Activated CD8-positive, alpha-beta memory T cell treated with anti-CD3 and anti-CD28 coated beads for 36 hours (primary cell): ENCODE data around the gene LIMK2. TPM values are rescaled to one million over a fixed set of nuclear protein-coding genes. Genes with fewer than 3 reads are reported as not detected.
"Not testable (repeated sequence)": the region's sequence is repeated elsewhere in the genome, so short reads cannot be mapped to it uniquely, and the experiment has no call there.

Source experiments
- CTCF ChIA-PET: fragments of 350-600 bp; sonication (Branson Sonifier 250); formaldehyde crosslinking; loops from one replicate; lab custom pipeline; 2021; ENCODE audit warnings: antibody characterized with exemption; lab: Charles Lee
- POLR2A ChIA-PET: fragments of 350-600 bp; sonication (Branson Sonifier 250); formaldehyde crosslinking; loops from one replicate; lab custom pipeline; 2021; ENCODE audit warnings: antibody characterized with exemption; lab: Charles Lee
- total RNA-seq, 2 experiments: library from RNA; stranded (reverse); gene quantifications; one replicate each; pipeline ENCODE4 v1.2.3, GENCODE V29; 2021

LIMK2 gene
- total RNA-seq, 2 experiments from 2014 or later = 27.2 to 27.8 TPM

GRCh38 chr22:31235081-31235480, 23.0 kb downstream of the LIMK2 start:
- POLR2A ChIA-PET = no interaction called here
- CTCF ChIA-PET = no interaction called here

DNA sequence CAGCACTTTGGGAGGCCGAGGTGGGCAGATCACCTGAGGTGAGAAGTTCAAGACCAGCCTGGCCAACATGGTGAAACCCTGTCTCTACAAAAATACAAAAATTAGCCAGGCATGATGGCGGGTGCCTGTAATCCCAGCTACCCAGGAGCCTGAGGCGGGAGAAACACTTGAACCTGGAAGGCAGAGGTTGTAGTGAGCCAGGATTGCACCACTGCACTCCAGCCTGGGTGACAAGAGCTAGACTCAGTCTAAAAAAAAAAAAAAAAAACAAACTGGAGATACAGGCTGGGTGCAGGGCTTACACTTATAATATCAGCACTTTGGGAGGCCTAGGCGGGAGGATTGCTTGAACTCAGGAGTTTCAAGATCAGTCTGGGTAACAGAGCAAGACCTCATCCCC, 23.9 kb downstream of the LIMK2 start:
- CTCF ChIA-PET = interaction anchor here (1.1 kb wide), 1 partner anchor 37 kb away, joined by 3 read pairs; no protein-coding TSS in a partner anchor
- POLR2A ChIA-PET = not testable (repeated sequence)

- POLR2A ChIA-PET = no interaction called here
- CTCF ChIA-PET = interaction anchor here (0.7 kb wide), 3 partner anchors 12 to 130 kb away, joined by 3 to 6 read pairs (median 4); no protein-coding TSS in a partner anchor
These were observed 26.0 kb downstream of the LIMK2 start for GRCh38 chr22:31238057-31238456.

GRCh38 chr22:31239771-31240370, 27.8 kb downstream of the LIMK2 start:
- ChIA-PET CTCF (interaction anchor here (1.1 to 1.6 kb wide), 2 partner anchors 9 to 33 kb away, joined by 3 read pairs; no protein-coding TSS in a partner anchor), POLR2A (no interaction called here)

DNA sequence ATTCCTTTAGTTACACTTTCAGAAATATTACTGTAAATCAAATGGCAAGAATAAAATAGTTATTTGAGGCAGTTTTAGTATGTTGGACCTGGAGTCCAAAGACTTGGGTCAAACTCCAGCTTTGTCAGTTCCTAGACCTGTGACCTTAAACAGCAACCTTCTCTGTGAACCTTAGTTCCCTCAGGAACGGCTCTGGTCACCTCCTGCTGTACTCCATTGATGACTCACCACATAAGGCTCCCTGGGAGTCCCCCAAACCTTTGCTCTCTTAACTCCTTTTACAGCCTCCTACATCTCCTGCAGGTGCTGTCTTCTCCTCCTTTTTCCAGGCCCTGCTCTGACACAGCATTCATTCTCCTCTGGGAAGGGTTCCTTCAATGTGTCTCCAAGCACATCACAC, 29.1 kb downstream of the LIMK2 start:
- ChIA-PET POLR2A (no interaction called here), CTCF (no interaction called here)

- POLR2A ChIA-PET = no interaction called here
These were observed 29.8 kb downstream of the LIMK2 start for GRCh38 chr22:31241936-31242335.

DNA sequence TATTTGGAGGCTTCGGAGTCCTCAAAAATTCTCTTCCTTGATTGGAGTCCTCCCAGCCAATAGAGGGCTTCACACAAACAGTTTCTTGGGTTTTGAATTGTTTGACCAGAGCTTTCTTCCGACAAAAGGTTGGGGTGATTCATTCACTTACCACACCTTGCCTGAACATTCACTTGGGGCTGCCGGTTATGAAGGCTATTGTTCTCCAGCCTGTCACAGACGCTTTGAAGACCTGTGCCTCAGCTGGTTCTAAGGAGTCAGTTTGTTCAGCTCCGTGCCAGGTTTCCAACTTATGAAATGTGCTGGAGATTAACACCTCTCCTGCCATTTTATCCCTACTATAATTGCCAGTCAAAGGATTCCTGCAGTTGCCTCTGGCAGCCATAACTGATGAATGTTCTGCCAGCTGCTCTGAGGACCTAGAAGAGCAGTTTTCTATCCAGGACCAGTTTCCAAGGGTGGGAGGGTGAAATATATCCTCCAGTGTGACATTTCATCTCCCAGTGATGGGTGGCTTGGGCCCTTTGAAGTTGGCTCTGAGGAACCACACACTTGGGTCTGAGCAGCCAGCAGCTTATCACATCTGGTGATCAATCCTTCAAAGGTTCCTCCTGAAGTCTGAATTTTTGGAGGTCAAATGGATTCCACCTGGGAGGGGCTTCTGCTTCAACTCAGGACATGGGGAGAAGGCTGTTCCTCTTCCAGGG, 31.4 kb downstream of the LIMK2 start:
- CTCF ChIA-PET = interaction anchor here (2.1 kb wide), 1 partner anchor 31 kb away, joined by 7 read pairs; the partner anchor contains the start of gene LIMK2
- POLR2A ChIA-PET = no interaction called here

More at GRCh38 chr22:31241936-31242335, 29.8 kb downstream of the LIMK2 start:
- CTCF ChIA-PET = no interaction called here

- POLR2A ChIA-PET = no interaction called here
- CTCF ChIA-PET = interaction anchor here (0.8 to 2.1 kb wide), 2 partner anchors 32 to 69 kb away, joined by 3 to 7 read pairs; partner anchors contain the start of gene LIMK2
These were observed 32.2 kb downstream of the LIMK2 start for GRCh38 chr22:31244046-31244942.

- CTCF ChIA-PET = interaction anchor here (0.8 kb wide), 1 partner anchor 68 kb away, joined by 3 read pairs; no protein-coding TSS in a partner anchor
- POLR2A ChIA-PET = no interaction called here
These were observed 32.9 kb downstream of the LIMK2 start for GRCh38 chr22:31244943-31245451.

DNA sequence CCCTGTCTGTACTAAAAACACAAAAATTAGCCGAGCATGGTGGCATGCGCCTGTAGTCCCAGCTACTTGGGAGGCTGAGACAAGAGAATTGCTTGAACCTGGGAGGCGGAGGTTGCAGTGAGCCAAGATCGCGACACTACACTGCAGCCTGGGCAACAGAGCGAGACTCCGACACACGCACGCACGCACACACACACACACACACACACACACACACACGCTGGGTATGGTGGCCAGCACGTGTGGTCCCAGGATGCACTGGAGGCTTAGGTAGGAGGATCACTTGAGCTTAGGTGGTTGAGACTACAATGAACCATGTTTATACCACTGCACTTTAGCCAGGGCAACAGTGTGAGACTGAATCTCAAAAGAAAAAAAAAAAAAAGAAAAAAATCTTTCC, 33.9 kb downstream of the LIMK2 start:
- CTCF ChIA-PET = interaction anchor here (0.7 kb wide), 1 partner anchor 17 kb away, joined by 3 read pairs; no protein-coding TSS in a partner anchor
- POLR2A ChIA-PET = not testable (repeated sequence)

DNA sequence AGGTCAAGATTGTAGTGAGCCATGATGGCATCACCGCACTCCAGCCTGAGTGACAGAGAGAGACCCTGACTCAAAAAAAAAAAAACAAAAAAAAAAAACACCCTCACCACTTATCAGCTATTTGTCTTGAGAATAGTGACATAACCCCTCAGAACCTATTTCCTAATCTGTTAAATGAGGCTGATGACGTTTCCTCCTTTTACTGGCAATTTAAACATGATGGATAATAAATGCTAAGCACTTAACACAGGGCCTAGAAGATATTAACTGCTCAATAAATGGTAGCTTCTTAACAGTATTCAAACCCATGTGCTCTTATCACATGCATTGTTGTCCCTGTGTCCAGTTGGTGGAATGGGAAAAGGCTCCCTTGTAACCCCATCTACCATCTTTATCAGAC, 34.6 kb downstream of the LIMK2 start:
- POLR2A ChIA-PET = no interaction called here
- CTCF ChIA-PET = interaction anchor here (0.7 kb wide), 1 partner anchor 16 kb away, joined by 3 read pairs; no protein-coding TSS in a partner anchor

DNA sequence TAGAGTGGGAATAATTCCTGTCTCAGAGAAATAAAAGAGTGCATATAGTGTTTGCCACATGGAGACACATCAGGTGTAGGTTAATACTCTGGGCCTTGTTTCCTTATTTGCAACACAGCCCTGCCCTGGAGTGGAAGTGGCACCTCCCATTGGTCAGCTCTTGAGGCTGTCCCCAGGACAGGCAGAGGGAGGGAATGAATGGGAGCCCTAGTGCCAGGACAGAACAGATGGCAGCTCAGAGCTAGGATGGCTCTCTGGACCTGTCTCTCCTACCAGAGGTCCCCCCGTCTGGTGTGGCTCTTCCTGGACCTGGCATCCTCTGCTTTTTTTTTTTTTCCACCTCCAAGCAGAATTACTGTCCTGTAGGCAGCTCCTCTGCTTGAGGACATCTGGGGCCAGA, 35.6 kb downstream of the LIMK2 start:
- CTCF ChIA-PET = interaction anchor here (0.9 kb wide), 1 partner anchor 16 kb away, joined by 3 read pairs; no protein-coding TSS in a partner anchor
- POLR2A ChIA-PET = interaction anchor here (1.1 kb wide), 1 partner anchor 43 kb away, joined by 4 read pairs; no protein-coding TSS in a partner anchor

DNA sequence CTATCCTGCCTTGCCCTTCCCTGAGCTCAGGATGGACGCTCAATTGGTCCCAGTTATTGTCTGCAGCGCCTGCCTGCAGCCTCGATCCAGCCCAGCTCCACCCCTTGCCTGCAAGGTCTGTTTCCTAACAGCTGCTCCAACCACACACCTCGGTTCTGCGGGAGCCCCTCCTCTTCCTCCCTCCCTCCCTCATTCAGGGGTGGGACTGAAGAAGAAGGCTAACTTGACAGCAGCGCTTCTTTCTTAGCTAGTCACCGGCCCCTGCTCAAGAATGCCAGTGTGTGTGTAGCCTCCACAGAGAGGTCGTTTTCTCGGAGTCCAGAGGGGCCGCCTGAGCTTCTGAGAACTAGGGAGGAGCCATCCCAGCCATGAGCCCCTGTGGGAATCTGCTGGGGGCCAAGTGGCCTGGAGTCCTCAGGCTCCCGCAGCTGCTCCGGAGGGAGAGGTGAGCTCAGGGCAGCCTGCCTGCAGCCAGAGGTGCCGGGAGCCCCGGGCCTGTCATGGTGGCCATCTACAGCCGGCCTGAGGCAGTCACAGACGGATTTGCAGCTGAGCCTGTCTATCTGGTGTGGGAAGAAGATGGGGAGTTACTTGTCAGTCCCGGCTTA, 36.1 kb downstream of the LIMK2 start:
- ChIA-PET POLR2A (interaction anchor here (1.1 kb wide), 1 partner anchor 42 kb away, joined by 4 read pairs; no protein-coding TSS in a partner anchor), CTCF (interaction anchor here (0.9 kb wide), 1 partner anchor 17 kb away, joined by 3 read pairs; no protein-coding TSS in a partner anchor)

DNA sequence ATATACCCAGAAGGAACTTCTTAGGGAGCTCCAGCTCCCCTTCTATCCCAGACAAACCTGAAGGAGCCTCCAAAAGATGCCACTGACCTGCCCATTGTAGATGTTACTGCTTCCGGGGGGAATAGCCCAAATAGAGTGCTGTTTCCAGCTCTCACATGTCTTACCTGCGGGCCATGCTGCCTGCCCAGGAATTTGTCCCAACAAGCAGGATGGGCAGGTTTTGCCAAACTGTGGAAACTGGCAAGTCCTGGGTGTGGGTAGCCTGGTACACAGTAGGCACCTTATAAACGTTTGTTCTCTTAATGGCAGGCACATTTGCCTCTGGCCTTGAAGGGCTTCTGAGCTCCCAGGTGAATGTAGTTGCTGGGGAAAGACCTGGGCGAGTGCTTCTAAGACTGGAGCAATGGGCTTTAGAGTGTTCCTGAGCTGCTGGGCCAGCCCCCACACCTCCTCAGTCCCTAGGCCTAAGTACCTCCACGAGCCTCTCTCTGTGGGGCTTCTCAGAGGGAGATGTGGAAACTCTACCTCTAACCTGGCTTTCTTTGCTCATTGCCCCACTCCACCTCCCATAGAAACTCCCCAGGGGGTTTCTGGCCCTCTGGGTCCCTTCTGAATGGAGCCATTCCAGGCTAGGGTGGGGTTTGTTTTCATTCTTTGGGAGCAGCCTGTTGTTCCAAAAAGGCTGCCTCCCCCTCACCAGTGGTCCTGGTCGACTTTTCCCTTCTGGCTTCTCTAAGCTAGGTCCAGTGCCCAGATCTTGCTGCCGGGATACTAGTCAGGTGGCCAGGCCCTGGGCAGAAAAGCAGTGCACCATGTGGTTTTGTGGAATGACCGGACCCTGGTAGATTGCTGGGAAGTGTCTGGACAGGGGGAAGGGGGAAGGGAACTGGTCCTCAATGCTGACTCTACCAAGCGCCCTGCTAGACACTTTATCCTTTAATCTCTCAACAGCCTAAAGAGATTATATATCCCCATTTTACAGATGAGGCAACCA, 37.2 kb downstream of the LIMK2 start:
- ChIA-PET POLR2A (interaction anchor here (1.1 kb wide), 1 partner anchor 41 kb away, joined by 4 read pairs; no protein-coding TSS in a partner anchor), CTCF (no interaction called here)

- ChIA-PET CTCF (interaction anchor here (0.7 to 0.9 kb wide), 2 partner anchors 16 to 17 kb away, joined by 3 read pairs; no protein-coding TSS in a partner anchor), POLR2A (no interaction called here)
These were observed 38.9 kb downstream of the LIMK2 start for GRCh38 chr22:31250740-31251600.

GRCh38 chr22:31253949-31254348, 41.9 kb downstream of the LIMK2 start:
- ChIA-PET CTCF (interaction anchor here (1.4 to 1.7 kb wide), 2 partner anchors 42 to 147 kb away, joined by 3 to 5 read pairs; partner anchors contain the start of genes LIMK2 and SELENOM), POLR2A (no interaction called here)
